Heart right ventricle (tissue), 16 donors: ENCODE data around the gene ZDHHC4. TPM values are rescaled to one million over a fixed set of nuclear protein-coding genes. Genes with fewer than 3 reads are reported as not detected.
"Not testable (repeated sequence)": the region's sequence is repeated elsewhere in the genome, so short reads cannot be mapped to it uniquely, and the experiment has no call there.

Experiments used
- ATAC-seq, 8 donors: fragments of 200-7000 bp; cut with Tn5 transposase; one replicate each; pipeline ENCODE4 v1.9.1; 2020; ENCODE audit warnings: mild to moderate bottlenecking in 8 of 8, moderate library complexity in 8 of 8, moderate number of reproducible peaks in 1 of 8
- DNase-seq, 2 donors: peaks; one replicate each; pipeline ENCODE4 v3.0.0-alpha.2; 2020
- H3K27ac ChIP-seq, 10 donors: fragments of 200-600 bp; sonication (generic) in 2 of 10; one replicate each; pipeline versions ENCODE4 v1.5.0 to v1.8.0; 2020 to 2022; ENCODE audit warnings: mild to moderate bottlenecking in 3 of 10
- H3K27me3 ChIP-seq, 7 donors: fragments of 200-600 bp; one replicate each; pipeline ENCODE4 v1.8.0; 2021 to 2022; ENCODE audit warnings: mild to moderate bottlenecking in 2 of 7
- H3K36me3 ChIP-seq, 9 donors: fragments of 200-600 bp; sonication (generic) in 1 of 9; one replicate each; pipeline versions ENCODE4 v1.5.0 to v1.8.0; 2020 to 2022; ENCODE audit warnings: mild to moderate bottlenecking in 2 of 9
- H3K4me1 ChIP-seq, 9 donors: fragments of 200-600 bp; sonication (generic) in 1 of 9; one replicate each; pipeline versions ENCODE4 v1.5.0 to v1.8.0; 2020 to 2022; ENCODE audit warnings: mild to moderate bottlenecking in 4 of 9
- H3K4me3 ChIP-seq, 10 donors: fragments of 200-600 bp; sonication (generic) in 2 of 10; one replicate each; pipeline versions ENCODE4 v1.5.0 to v1.8.0; 2020 to 2022; ENCODE audit warnings: mild to moderate bottlenecking in 7 of 10, moderate library complexity in 2 of 10
- H3K9me3 ChIP-seq, 11 donors: fragments of 200-600 bp in 10 of 11; sonication (generic) in 2 of 11; one replicate each; pipeline versions ENCODE4 v1.5.0 to v1.8.0; 2013 to 2022; ENCODE audit warnings: mild to moderate bottlenecking in 2 of 11, control low read depth in 1 of 11, moderate library complexity in 1 of 11
- WGBS, 2 donors: extraction: QIAGEN DNeasy Blood & Tissue Kit; methylation state at CpG; one replicate each; pipeline ENCODE4 v1.1.7; 2013; ENCODE audit warnings: inconsistent platforms in 1 of 2; 5-methylcytosine and 5-hydroxymethylcytosine counted together
- intact Hi-C, 10 donors: fragments of 100-400 bp; cut with DNase I; formaldehyde crosslinking; loops; one replicate each; pipeline versions ENCODE4 v1.11.1 to v1.14.2; 2022
- polyA plus RNA-seq, 2 donors: library from polyadenylated mRNA; stranded (reverse); fragments of 200-250 nt; gene quantifications; one replicate each; pipeline ENCODE4 v1.2.3, GENCODE V29; 2013
- total RNA-seq, 10 donors: library from RNA; stranded (reverse); fragmentation: NEBNext Ultra II Directional in 3 of 10; extraction: Animal tissue kit (Norgen Biotek cat#: 25700) in 3 of 10; gene quantifications; one replicate each; pipeline versions ENCODE4 v1.2.1 to v1.2.4, GENCODE V29; 2021 to 2023
- TF ChIP-seq, protein P1 (sequence below), 9 donors: fragments of 200-600 bp; sonication (generic) in 2 of 9; IDR thresholded peaks; one replicate each; pipeline versions ENCODE4 v1.5.0 to v1.8.0; 2021 to 2022; ENCODE audit warnings: antibody characterized with exemption in 9 of 9, mild to moderate bottlenecking in 5 of 9, moderate library complexity in 1 of 9
- donor health status: Arrhythmogenic right ventricular cardiomyopathy.
- donor health status: ischemic (EF 13 %, LVEDD 7.1; RV severe dilation, severe dysfunction).
- donor health status: healthy with polysubstance abuse.
- donor health status: DM: no; HTN: yes; CAD: no.
- donor health status: DM: no; HTN: no; CAD: no.
- donor health status: ischemic (EF 25% LVEDD 6.9; RV normal size, moderate dysfunction).
- donor health status: ischemic (EF 25% LVEDD 5.7; RV mildly dilated, moderate dysfunction).
- donor health status: healthy.
- donor health status: DM: yes; HTN: yes; CAD: no.
- donor health status: Ischemic cardiomyopathy.
- donor health status: ischemic (EF 35%, LVEDD 5.7; RV mildly dilated, moderate dysfunction).
- donor health status: nonischemic (EF 11% LVEDD 7.7; RV severe dilation, severe dysfunction).
- donor health status: DM: yes; HTN: yes; CAD: no.
- donor health status: PGD.
- donor health status: ischemic (EF 29% LVEDD 5.4; RV normal size, mild dysfunction).
- donor health status: nonischemic (EF 23%, LVEDD 6.1; RV moderate dilation, normal function).

The ZDHHC4 gene
- total and polyA plus RNA-seq, 12 donors = 25.5 to 54.2 (median 43.3) TPM

- ATAC-seq = no peak
- peaks cover 0 to 50% (median 21%) of the 10 kb centered on the region in 9 donors for H3K36me3 ChIP-seq
- WGBS, 2 donors = 92 to 93% methylated on average over 4 of the region's 4 CpGs
Measured at GRCh38 chr7:6579446-6579845, 2.2 kb downstream of the ZDHHC4 start.

DNA sequence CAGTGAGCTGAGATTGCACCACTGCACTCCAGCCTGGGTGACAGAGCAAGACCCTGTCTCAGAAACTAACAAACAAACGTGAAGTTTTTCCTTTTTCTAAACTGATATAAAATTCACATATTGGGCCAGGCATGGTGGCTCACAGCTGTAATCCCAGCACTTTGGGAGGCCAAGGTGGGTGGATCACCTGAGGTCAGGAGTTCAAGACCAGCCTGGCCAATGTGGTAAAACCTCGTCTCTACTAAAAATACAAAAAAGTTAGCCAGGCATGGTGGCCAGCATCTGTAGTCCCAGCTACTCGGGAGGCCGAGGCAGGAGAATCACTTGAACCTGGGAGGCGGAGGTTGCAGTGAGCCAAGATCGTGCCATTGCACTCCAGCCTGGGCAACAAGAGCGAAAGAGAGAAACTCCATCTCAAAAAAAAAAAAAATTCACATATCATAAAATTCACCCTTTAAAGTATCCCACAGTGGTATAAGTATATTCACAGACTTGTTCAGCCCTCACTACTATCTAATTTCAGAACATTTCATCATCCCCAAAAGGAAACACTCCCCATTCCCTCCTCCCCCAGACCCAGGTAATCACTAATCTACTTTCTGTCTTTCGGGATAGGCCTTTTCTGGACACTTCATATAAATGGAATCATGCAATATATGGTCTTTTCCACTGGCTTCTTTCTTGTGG lies 8.6 kb downstream of the ZDHHC4 start:
- H3K4me3 ChIP-seq, H3K27me3 ChIP-seq, H3K27ac ChIP-seq, H3K9me3 ChIP-seq, ATAC-seq, DNase-seq: not testable (repeated sequence)
- Histone ChIP-seq H3K4me1 (peaks cover 4 to 15% (median 8%) of the 10 kb centered on the region in 9 donors), H3K36me3 (peaks cover 0 to 82% (median 41%) of the 10 kb centered on the region in 9 donors)
- intact Hi-C loops = loop anchor here in 1 of 10 donors (5.0 kb wide), 1 partner anchor 346 kb away; no protein-coding TSS in a partner anchor
- 93 to 95% methylated on average over 8 of the region's 8 CpGs for WGBS, 2 donors

More at GRCh38 chr7:6579446-6579845, 2.2 kb downstream of the ZDHHC4 start:
- no peaks in the 10 kb centered on the region for H3K27me3 ChIP-seq
- intact Hi-C loops = loop anchor here in 1 of 10 donors (10.0 kb wide), 1 partner anchor 65 kb away; no protein-coding TSS in a partner anchor
- H3K27ac ChIP-seq = no peak overlapping the region
- no peak for DNase-seq
- peaks cover 0 to 15% (median 7%) of the 10 kb centered on the region in 9 donors for H3K4me1 ChIP-seq
- H3K4me3 ChIP-seq = no peak overlapping the region
- no peaks in the 10 kb centered on the region for H3K9me3 ChIP-seq
- TF ChIP-seq, protein P1, sequence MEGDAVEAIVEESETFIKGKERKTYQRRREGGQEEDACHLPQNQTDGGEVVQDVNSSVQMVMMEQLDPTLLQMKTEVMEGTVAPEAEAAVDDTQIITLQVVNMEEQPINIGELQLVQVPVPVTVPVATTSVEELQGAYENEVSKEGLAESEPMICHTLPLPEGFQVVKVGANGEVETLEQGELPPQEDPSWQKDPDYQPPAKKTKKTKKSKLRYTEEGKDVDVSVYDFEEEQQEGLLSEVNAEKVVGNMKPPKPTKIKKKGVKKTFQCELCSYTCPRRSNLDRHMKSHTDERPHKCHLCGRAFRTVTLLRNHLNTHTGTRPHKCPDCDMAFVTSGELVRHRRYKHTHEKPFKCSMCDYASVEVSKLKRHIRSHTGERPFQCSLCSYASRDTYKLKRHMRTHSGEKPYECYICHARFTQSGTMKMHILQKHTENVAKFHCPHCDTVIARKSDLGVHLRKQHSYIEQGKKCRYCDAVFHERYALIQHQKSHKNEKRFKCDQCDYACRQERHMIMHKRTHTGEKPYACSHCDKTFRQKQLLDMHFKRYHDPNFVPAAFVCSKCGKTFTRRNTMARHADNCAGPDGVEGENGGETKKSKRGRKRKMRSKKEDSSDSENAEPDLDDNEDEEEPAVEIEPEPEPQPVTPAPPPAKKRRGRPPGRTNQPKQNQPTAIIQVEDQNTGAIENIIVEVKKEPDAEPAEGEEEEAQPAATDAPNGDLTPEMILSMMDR (IDR thresholded peaks at IDR 0.05) = peak in 1 of 9 donors; percentile 29

DNA sequence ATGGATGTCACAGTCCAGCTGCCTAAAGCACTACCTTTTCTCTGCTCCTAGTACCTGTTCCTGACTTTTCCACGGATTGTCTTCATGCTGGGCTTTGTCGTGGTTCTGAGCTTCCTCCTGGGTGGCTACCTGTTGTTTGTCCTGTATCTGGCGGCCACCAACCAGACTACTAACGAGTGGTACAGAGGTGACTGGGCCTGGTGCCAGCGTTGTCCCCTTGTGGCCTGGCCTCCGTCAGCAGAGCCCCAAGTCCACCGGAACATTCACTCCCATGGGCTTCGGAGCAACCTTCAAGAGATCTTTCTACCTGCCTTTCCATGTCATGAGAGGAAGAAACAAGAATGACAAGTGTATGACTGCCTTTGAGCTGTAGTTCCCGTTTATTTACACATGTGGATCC lies 11.3 kb downstream of the ZDHHC4 start:
- H3K4me1 ChIP-seq = peaks cover 7 to 21% (median 16%) of the 10 kb centered on the region in 9 donors
- H3K27me3 ChIP-seq = no peaks in the 10 kb centered on the region
- H3K27ac ChIP-seq = no peak overlapping the region
- TF ChIP-seq, protein P1 (IDR thresholded peaks at IDR 0.05) = no peak
- H3K4me3 ChIP-seq = no peak overlapping the region
- H3K36me3 ChIP-seq = peaks cover 0 to 76% (median 31%) of the 10 kb centered on the region in 9 donors
- no peaks in the 10 kb centered on the region for H3K9me3 ChIP-seq
- ATAC-seq = no peak
- intact Hi-C loops = loop anchor here in 2 of 10 donors (2.0 to 5.0 kb wide), 2 partner anchors 72 to 344 kb away; no protein-coding TSS in a partner anchor
- DNase-seq = no peak
- WGBS, 2 donors = 72 to 73% methylated on average over 9 of the region's 9 CpGs

DNA sequence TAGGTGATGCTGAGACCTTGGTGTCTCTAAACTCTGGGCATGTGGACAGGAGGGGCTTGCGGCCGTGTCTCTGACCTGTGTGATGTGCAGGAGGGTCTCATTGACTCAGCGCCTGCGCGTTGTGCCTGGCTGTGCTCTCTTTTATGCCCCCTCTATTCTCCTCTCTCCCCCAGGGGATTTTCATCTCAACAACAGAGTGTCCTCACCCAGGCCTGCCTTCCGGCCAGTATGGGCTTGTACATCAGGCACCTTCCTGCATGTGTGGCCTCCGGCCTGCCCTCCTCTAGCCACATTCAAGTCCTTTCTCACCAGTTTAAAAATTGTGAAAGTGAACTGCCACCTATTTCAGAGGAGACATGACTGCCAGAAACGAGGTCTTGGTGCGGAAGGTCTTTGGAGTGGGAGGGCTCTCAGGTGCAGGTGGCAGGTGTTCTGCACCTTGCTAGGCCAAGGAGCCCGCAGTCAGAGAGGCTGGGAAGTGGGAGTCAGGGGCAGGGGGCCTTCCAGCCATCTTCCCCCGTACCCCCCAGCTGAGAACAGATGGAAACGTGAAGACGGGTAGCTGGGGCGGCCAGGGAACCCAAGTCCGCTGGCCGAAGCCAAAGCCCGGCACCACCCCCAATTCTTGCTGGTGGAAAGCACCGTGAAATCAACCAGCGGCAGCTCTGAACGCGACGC lies 12.0 kb downstream of the ZDHHC4 start:
- peaks cover 0 to 76% (median 37%) of the 10 kb centered on the region in 9 donors for H3K36me3 ChIP-seq
- H3K4me1 ChIP-seq = peaks cover 7 to 21% (median 16%) of the 10 kb centered on the region in 9 donors
- peak overlapping the region in 9 of 10 donors; percentile 68 to 100 (median 92) for H3K4me3 ChIP-seq
- H3K9me3 ChIP-seq = no peaks in the 10 kb centered on the region
- ATAC-seq = peak in 4 of 8 donors; percentile 1 to 14 (median 6)
- H3K27ac ChIP-seq = peak overlapping the region in 8 of 10 donors; percentile 13 to 96 (median 90)
- intact Hi-C loops = loop anchor here in 2 of 10 donors (2.0 to 5.0 kb wide), 2 partner anchors 72 to 343 kb away; no protein-coding TSS in a partner anchor
- WGBS, 2 donors = 44 to 46% methylated on average over 22 of the region's 22 CpGs
- H3K27me3 ChIP-seq = no peaks in the 10 kb centered on the region
- DNase-seq = no peak
- TF ChIP-seq, protein P1 (IDR thresholded peaks at IDR 0.05) = no peak
